HepG2 (cell line): ENCODE results near the gene REST. TPM values are rescaled to one million over a fixed set of nuclear protein-coding genes. Genes with fewer than 3 reads are reported as not detected.

ENCODE experiments used
- ATAC-seq: fragments of 200-7000 bp; cut with Tn5 transposase; 3 replicates; pipeline ENCODE4 v1.9.1; 2020; ENCODE audit warnings: mild to moderate bottlenecking, moderate library complexity
- BruUV-seq: library from RNA; stranded (reverse); fragments of 400-500 nt; replicated peaks from 2 replicates; lab custom pipeline; 2021; lab: Mats Ljungman, UMichigan
- CTCF ChIA-PET: fragments of 300-600 bp; formaldehyde crosslinking; extraction: SDS; loops from one replicate; lab custom pipeline; 2021; ENCODE audit warnings: low total read pairs, inconsistent platforms, low intra/inter-chr PET ratio; lab: Yijun Ruan, JAX
- POLR2A ChIA-PET: fragments of 350-600 bp; sonication (Branson Sonifier 250); formaldehyde crosslinking; loops from one replicate; lab custom pipeline; 2020; ENCODE audit warnings: antibody characterized with exemption, inconsistent platforms; lab: Yijun Ruan, JAX
- DNase-seq: peaks from one replicate; pipeline ENCODE4 v3.0.0-alpha.2; 2015; ENCODE audit warnings: low spot score
- FAIRE-seq: peaks from 3 replicates; lab custom pipeline; 2011; peaks lifted over from hg19 to GRCh38; lab: Jason Lieb, UNC
- H2AFZ ChIP-seq: one replicate; pipeline ENCODE4 v1.6.1; 2011; ENCODE audit warnings: low read length, inconsistent platforms
- H3K27ac ChIP-seq: fragments of 300-600 bp; 3 replicates; pipeline ENCODE4 v1.8.0; 2011; ENCODE audit warnings: mixed run types, mild to moderate bottlenecking, mixed read lengths, low read length, inconsistent platforms; ENCODE audit not compliant: insufficient read depth; ENCODE audit errors: extremely low read length
- H3K27me3 ChIP-seq, 2 experiments: fragments of 200-600 bp in 1 of 2; 2 replicates in 1 of 2; 3 replicates in 1 of 2; pipeline versions ENCODE4 v1.6.0 to v1.8.0; 2011; ENCODE audit warnings: low read length in 2 of 2, mild to moderate bottlenecking in 2 of 2, moderate library complexity in 2 of 2, inconsistent platforms in 1 of 2; ENCODE audit not compliant: insufficient read depth in 2 of 2, control insufficient read depth in 1 of 2
- H3K36me3 ChIP-seq, 2 experiments: fragments of 200-600 bp in 1 of 2; replicated peaks in 1 of 2; 2 replicates in 1 of 2; 3 replicates in 1 of 2; pipeline versions ENCODE4 v1.5.1 to v1.8.0; 2011; ENCODE audit warnings: low read length in 2 of 2, inconsistent platforms in 1 of 2; ENCODE audit not compliant: insufficient read depth in 2 of 2, control insufficient read depth in 1 of 2
- H3K4me1 ChIP-seq: 2 replicates; pipeline ENCODE4 v1.5.1; 2012; ENCODE audit warnings: low read length, inconsistent platforms; ENCODE audit not compliant: insufficient read depth
- H3K4me2 ChIP-seq: 2 replicates; pipeline ENCODE4 v1.6.0; 2011; ENCODE audit warnings: low read depth, low read length, inconsistent platforms
- H3K4me3 ChIP-seq, 3 experiments: fragments of 200-600 bp in 1 of 3; sonication (generic), shearing (Covaris generic) in 1 of 3; replicated peaks in 1 of 3; 2 replicates each; pipeline ENCODE4 v1.5.1; 2011 to 2016; ENCODE audit warnings: low read length in 3 of 3, inconsistent platforms in 2 of 3, low read depth in 2 of 3, mild to moderate bottlenecking in 2 of 3, control low read depth in 1 of 3, mixed read lengths in 1 of 3; ENCODE audit not compliant: insufficient read depth in 1 of 3
- H3K79me2 ChIP-seq: one replicate; pipeline ENCODE4 v1.6.1; 2011; ENCODE audit warnings: low read length, inconsistent platforms; ENCODE audit not compliant: insufficient read depth
- H3K9ac ChIP-seq: 2 replicates; pipeline ENCODE4 v1.6.0; 2011; ENCODE audit warnings: mild to moderate bottlenecking, low read depth, low read length, inconsistent platforms; ENCODE audit not compliant: insufficient read depth
- H3K9me3 ChIP-seq: 2 replicates; pipeline ENCODE4 v1.5.1; 2012; ENCODE audit warnings: mild to moderate bottlenecking, low read length
- H4K20me1 ChIP-seq: 2 replicates; pipeline ENCODE4 v1.6.0; 2011; ENCODE audit warnings: inconsistent platforms, mild to moderate bottlenecking, low read length, moderate library complexity; ENCODE audit not compliant: insufficient read depth
- ATAD3A ChIP-seq: sonication (generic); formaldehyde crosslinking; IDR thresholded peaks from 2 replicates; pipeline ENCODE4 v1.4.0; 2020; ENCODE audit warnings: missing genetic modification reagents
- MAFG ChIP-seq: sonication (generic); formaldehyde crosslinking; IDR thresholded peaks from 2 replicates; pipeline ENCODE4 v1.5.1; 2020; ENCODE audit warnings: mild to moderate bottlenecking, missing genetic modification reagents
- MED8 ChIP-seq: sonication (generic); formaldehyde crosslinking; IDR thresholded peaks from 2 replicates; pipeline ENCODE4 v1.8.1; 2023; ENCODE audit warnings: mild to moderate bottlenecking, missing genetic modification reagents; ENCODE audit not compliant: insufficient replicate concordance
- SMAD3 ChIP-seq: sonication (generic); formaldehyde crosslinking; IDR thresholded peaks from 2 replicates; pipeline ENCODE4 v1.4.0; 2020; ENCODE audit warnings: missing genetic modification reagents
- ZNF782 ChIP-seq: sonication (generic); formaldehyde crosslinking; IDR thresholded peaks from 2 replicates; pipeline ENCODE4 v1.4.0; 2020; ENCODE audit warnings: missing genetic modification reagents, mild to moderate bottlenecking, borderline replicate concordance
- WGBS: methylation state at CpG from one replicate; pipeline ENCODE4 v1.1.6; 2017; ENCODE audit warnings: low lambda C conversion rate; 5-methylcytosine and 5-hydroxymethylcytosine counted together
- in situ Hi-C: cut with HindIII; loops from 2 replicates; pipeline ENCODE4 v1.10.0; 2017; ENCODE audit warnings: low pct_unique_long_range_greater_than_20kb; ENCODE audit not compliant: extremely low pct_ligation_motif_present
- intact Hi-C: fragments of 100-400 bp; cut with micrococcal nuclease; formaldehyde crosslinking; loops from one replicate; pipeline ENCODE4 v1.10.0; 2022; ENCODE audit not compliant: unreplicated experiment
- polyA plus RNA-seq, 8 experiments: library from polyadenylated mRNA; depleted of rRNA in 3 of 8; stranded (reverse) in 7 of 8; unstranded in 1 of 8; fragments of >200 nt; fragmentation: Illumina TruSeq in 4 of 8; extraction: Trizol in 4 of 8; gene quantifications; 2 replicates each; pipeline versions ENCODE4 v1.2.1 to v1.2.3, GENCODE V29; 2011 to 2016; ENCODE audit warnings: low read depth in 4 of 8, missing spikeins in 1 of 8, mixed read lengths in 1 of 8; ENCODE audit not compliant: insufficient read depth in 1 of 8
- total RNA-seq, 5 experiments: library from RNA; depleted of rRNA; stranded (reverse); fragments of >200 nt; fragmentation: Illumina TruSeq; extraction: Trizol; gene quantifications; 2 replicates each; pipeline ENCODE4 v1.2.3, GENCODE V29; 2016; ENCODE audit warnings: low read depth in 1 of 5
- TF ChIP-seq, protein P1 (sequence below), 2 experiments: sonication (generic) in 1 of 2; formaldehyde crosslinking in 1 of 2; IDR thresholded peaks; 2 replicates each; pipeline versions ENCODE4 v1.4.0 to v1.6.1; 2016 to 2020; ENCODE audit warnings: borderline replicate concordance in 1 of 2, low read depth in 1 of 2, mild to moderate bottlenecking in 1 of 2, missing genetic modification reagents in 1 of 2
- TF ChIP-seq, protein P2 (sequence below): IDR thresholded peaks from 2 replicates; pipeline ENCODE4 v1.4.0; 2020; ENCODE audit warnings: mild to moderate bottlenecking, missing genetic modification reagents
- TF ChIP-seq, protein P3 (sequence below): sonication (generic); formaldehyde crosslinking; IDR thresholded peaks from 2 replicates; pipeline ENCODE4 v1.4.0; 2020; ENCODE audit warnings: missing genetic modification reagents, borderline replicate concordance
- TF ChIP-seq, protein P4 (sequence below): sonication (generic); formaldehyde crosslinking; IDR thresholded peaks from 2 replicates; pipeline ENCODE4 v1.8.1; 2022; ENCODE audit warnings: low read depth, mild to moderate bottlenecking, missing genetic modification reagents

REST gene
- total and polyA plus RNA-seq, 2 of the 13 experiments (the other 11 are each of a cell fraction or from before 2014, with no cell fraction given): 12.7 to 22.4 TPM

DNA sequence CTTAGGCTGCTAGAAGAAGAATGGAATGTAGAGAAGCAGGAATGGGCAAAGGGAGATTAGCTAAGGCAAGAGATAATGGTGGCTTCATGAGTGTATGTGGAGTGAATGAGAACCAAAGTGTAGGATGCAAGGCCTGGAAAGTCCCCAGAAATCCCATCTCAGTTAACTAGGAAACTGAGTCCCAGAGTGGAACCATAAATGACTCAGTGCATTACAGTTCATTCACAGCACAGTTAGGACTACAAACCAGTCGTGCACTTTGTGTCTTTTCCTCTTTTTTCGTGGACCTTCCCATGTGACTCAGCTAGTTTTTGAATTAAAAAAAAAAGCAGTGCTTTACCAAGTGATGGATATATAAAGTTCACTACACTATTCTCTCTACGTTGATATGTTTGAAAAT lies 27.7 kb upstream of the REST start (continued):
- TF ChIP-seq, protein P1, sequence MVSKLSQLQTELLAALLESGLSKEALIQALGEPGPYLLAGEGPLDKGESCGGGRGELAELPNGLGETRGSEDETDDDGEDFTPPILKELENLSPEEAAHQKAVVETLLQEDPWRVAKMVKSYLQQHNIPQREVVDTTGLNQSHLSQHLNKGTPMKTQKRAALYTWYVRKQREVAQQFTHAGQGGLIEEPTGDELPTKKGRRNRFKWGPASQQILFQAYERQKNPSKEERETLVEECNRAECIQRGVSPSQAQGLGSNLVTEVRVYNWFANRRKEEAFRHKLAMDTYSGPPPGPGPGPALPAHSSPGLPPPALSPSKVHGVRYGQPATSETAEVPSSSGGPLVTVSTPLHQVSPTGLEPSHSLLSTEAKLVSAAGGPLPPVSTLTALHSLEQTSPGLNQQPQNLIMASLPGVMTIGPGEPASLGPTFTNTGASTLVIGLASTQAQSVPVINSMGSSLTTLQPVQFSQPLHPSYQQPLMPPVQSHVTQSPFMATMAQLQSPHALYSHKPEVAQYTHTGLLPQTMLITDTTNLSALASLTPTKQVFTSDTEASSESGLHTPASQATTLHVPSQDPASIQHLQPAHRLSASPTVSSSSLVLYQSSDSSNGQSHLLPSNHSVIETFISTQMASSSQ (IDR thresholded peaks at IDR 0.05; ENCODE audit: low read depth): no peak
- TF ChIP-seq, protein P1 (CRISPR knock-in tag; IDR thresholded peaks at IDR 0.05; ENCODE audit: borderline replicate concordance): no peak

DNA sequence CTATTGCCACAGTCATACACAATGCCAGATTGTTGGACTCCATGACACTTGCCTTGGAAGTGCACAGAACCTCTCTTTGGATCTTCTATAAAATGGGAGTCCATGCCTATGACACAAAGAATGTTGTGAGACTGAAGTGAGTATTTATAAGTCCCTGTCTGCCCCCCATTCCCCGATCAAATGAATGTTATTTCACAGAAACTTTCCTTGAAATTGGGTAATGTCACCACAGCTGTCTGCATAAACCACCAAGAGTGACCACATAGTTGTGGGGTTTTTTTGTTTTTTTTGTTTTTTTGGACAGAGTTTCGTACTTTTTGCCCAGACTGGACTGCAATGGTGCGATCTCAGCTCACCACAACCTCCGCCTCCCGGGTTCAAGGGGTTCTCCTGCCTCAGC lies 27.1 kb upstream of the REST start:
- WGBS: 17% methylated on average over 5 of the region's 5 CpGs
- TF ChIP-seq MAFG (CRISPR knock-in tag) (no peak), MED8 (CRISPR knock-in tag) (no peak), ATAD3A (CRISPR knock-in tag) (no peak), ZNF782 (CRISPR knock-in tag) (no peak), SMAD3 (no peak)
- TF ChIP-seq, protein P2, sequence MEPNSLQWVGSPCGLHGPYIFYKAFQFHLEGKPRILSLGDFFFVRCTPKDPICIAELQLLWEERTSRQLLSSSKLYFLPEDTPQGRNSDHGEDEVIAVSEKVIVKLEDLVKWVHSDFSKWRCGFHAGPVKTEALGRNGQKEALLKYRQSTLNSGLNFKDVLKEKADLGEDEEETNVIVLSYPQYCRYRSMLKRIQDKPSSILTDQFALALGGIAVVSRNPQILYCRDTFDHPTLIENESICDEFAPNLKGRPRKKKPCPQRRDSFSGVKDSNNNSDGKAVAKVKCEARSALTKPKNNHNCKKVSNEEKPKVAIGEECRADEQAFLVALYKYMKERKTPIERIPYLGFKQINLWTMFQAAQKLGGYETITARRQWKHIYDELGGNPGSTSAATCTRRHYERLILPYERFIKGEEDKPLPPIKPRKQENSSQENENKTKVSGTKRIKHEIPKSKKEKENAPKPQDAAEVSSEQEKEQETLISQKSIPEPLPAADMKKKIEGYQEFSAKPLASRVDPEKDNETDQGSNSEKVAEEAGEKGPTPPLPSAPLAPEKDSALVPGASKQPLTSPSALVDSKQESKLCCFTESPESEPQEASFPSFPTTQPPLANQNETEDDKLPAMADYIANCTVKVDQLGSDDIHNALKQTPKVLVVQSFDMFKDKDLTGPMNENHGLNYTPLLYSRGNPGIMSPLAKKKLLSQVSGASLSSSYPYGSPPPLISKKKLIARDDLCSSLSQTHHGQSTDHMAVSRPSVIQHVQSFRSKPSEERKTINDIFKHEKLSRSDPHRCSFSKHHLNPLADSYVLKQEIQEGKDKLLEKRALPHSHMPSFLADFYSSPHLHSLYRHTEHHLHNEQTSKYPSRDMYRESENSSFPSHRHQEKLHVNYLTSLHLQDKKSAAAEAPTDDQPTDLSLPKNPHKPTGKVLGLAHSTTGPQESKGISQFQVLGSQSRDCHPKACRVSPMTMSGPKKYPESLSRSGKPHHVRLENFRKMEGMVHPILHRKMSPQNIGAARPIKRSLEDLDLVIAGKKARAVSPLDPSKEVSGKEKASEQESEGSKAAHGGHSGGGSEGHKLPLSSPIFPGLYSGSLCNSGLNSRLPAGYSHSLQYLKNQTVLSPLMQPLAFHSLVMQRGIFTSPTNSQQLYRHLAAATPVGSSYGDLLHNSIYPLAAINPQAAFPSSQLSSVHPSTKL (CRISPR knock-in tag): no peak
- TF ChIP-seq, protein P3, sequence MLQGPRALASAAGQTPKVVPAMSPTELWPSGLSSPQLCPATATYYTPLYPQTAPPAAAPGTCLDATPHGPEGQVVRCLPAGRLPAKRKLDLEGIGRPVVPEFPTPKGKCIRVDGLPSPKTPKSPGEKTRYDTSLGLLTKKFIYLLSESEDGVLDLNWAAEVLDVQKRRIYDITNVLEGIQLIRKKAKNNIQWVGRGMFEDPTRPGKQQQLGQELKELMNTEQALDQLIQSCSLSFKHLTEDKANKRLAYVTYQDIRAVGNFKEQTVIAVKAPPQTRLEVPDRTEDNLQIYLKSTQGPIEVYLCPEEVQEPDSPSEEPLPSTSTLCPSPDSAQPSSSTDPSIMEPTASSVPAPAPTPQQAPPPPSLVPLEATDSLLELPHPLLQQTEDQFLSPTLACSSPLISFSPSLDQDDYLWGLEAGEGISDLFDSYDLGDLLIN (CRISPR knock-in tag): no peak
- TF ChIP-seq, protein P4, sequence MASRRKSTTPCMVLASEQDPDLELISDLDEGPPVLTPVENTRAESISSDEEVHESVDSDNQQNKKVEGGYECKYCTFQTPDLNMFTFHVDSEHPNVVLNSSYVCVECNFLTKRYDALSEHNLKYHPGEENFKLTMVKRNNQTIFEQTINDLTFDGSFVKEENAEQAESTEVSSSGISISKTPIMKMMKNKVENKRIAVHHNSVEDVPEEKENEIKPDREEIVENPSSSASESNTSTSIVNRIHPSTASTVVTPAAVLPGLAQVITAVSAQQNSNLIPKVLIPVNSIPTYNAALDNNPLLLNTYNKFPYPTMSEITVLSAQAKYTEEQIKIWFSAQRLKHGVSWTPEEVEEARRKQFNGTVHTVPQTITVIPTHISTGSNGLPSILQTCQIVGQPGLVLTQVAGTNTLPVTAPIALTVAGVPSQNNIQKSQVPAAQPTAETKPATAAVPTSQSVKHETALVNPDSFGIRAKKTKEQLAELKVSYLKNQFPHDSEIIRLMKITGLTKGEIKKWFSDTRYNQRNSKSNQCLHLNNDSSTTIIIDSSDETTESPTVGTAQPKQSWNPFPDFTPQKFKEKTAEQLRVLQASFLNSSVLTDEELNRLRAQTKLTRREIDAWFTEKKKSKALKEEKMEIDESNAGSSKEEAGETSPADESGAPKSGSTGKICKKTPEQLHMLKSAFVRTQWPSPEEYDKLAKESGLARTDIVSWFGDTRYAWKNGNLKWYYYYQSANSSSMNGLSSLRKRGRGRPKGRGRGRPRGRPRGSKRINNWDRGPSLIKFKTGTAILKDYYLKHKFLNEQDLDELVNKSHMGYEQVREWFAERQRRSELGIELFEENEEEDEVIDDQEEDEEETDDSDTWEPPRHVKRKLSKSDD (CRISPR knock-in tag): no peak

More for the DNA sequence above, 27.1 kb upstream of the REST start:
- Histone ChIP-seq H3K36me3 (no peaks in the 10 kb centered on the region), H3K4me2 (no peak overlapping the region), H3K79me2 (no peaks in the 10 kb centered on the region), H3K4me1 (peaks cover 6% of the 10 kb centered on the region; the same call in 1 of the 2 replicates), H3K27ac (no peak overlapping the region), H3K4me3 (no peak overlapping the region), H3K27me3 (no peaks in the 10 kb centered on the region), H4K20me1 (no peaks in the 10 kb centered on the region), H3K9ac (no peak overlapping the region), H3K9me3 (no peaks in the 10 kb centered on the region), H2AFZ (no peak overlapping the region)
- intact Hi-C loops (no loop called here), in situ Hi-C loops (no loop called here)
- ChIA-PET POLR2A (no interaction called here), CTCF (no interaction called here)
- ATAC-seq (no peak), DNase-seq (no peak), FAIRE-seq (no peak)
- no TSS peak for BruUV-seq
